ENCODE measurements around the gene BID. TPM values are rescaled to one million over a fixed set of nuclear protein-coding genes. Genes with fewer than 3 reads are reported as not detected.

BID gene
- total and polyA plus RNA-seq, 10 of the 15 experiments (the other 5 are each of a cell fraction or from before 2014, with no cell fraction given), result 7.9 to 241 (median 136) TPM

- DNase-seq (ENCODE audit: low read depth, low spot score) (no peak), ATAC-seq (peak; percentile 13), FAIRE-seq (no peak)
- ChIA-PET RAD21 (ENCODE audit: unreplicated experiment) (interaction anchor here (0.6 to 6.1 kb wide), 16 partner anchors 8 to 1923 kb away, joined by 3 to 29 read pairs (median 3); no protein-coding TSS in a partner anchor), POLR2A (interaction anchor here (0.6 to 3.6 kb wide), 4 partner anchors 9 to 109 kb away, joined by 3 to 32 read pairs (median 6); no protein-coding TSS in a partner anchor), SMC1A (ENCODE audit: uncharacterized antibody, unreplicated experiment) (interaction anchor here (1.1 to 2.6 kb wide), 6 partner anchors 8 to 27 kb away, joined by 3 to 10 read pairs (median 4); no protein-coding TSS in a partner anchor), CTCF (interaction anchor here (0.6 to 5.1 kb wide), 11 partner anchors 12 to 332 kb away, joined by 3 to 47 read pairs (median 6); no protein-coding TSS in a partner anchor)
- Histone ChIP-seq H3K9ac (ENCODE audit: control insufficient read depth, insufficient read depth, low read length) (peak overlapping the region; percentile 84), H2AFZ (ENCODE audit: control insufficient read depth, low read depth, low read length) (no peak overlapping the region), H4K20me1 (ENCODE audit: control insufficient read depth, insufficient read depth) (peaks cover 12% of the 10 kb centered on the region; the same call in 1 of the 2 replicates), H3K4me1 (ENCODE audit: control insufficient read depth, insufficient read depth, low read length) (peaks cover 46% of the 10 kb centered on the region), H3K9me3 (replicated peaks; ENCODE audit: control insufficient read depth, insufficient read depth, low read length) (no peaks in the 10 kb centered on the region), H3K27me3 (replicated peaks in 1 of 2; ENCODE audit: control insufficient read depth in 2 of 2, insufficient read depth in 2 of 2, low read length in 1 of 2) (no peaks in the 10 kb centered on the region), H3K79me2 (ENCODE audit: control insufficient read depth, insufficient read depth, low read length) (peaks cover 62% of the 10 kb centered on the region), H3K36me3 (ENCODE audit: control insufficient read depth in 2 of 2, insufficient read depth in 2 of 2, low read length in 1 of 2) (peaks cover 0 to 6% of the 10 kb centered on the region in 2 experiments; a peak in 2 of 4 replicates), H3K4me2 (ENCODE audit: control insufficient read depth, insufficient read depth) (peak overlapping the region; percentile 70), H3K27ac (ENCODE audit: control insufficient read depth, insufficient read depth) (peak overlapping the region; percentile 69), H3K4me3 (peak overlapping the region; percentile 83)
- BruUV-seq (replicated peaks), result no TSS peak
- WGBS (ENCODE audit: insufficient coverage, insufficient replicate concordance, low lambda C conversion rate, missing lambda C conversion rate), result 5% methylated on average over 18 of the region's 18 CpGs
- in situ Hi-C loops (cut with MboI), result no loop called here
- intact Hi-C loops (cut with micrococcal nuclease; ENCODE audit: unreplicated experiment), result loop anchor here (10.0 kb wide), 1 partner anchor 222 kb away; no protein-coding TSS in a partner anchor
- TF ChIP-seq RB1 (IDR thresholded peaks at IDR 0.05; ENCODE audit: borderline replicate concordance), result no peak
- TF ChIP-seq MAX (IDR thresholded peaks at IDR 0.05; ENCODE audit: low read depth, low read length), result no peak
- no peak for TF ChIP-seq ZSCAN29 (IDR thresholded peaks at IDR 0.05)
- no peak for TF ChIP-seq SP1 (IDR thresholded peaks at IDR 0.05; ENCODE audit: low read depth, low read length)
- TF ChIP-seq STAT1 (conservative IDR thresholded peaks at IDR 0.05), result no peak
- no peak for TF ChIP-seq TCF3 (IDR thresholded peaks at IDR 0.05; ENCODE audit: borderline replicate concordance, insufficient read depth, low read depth, low read length)
- TF ChIP-seq USF1 (IDR thresholded peaks at IDR 0.05; ENCODE audit: borderline replicate concordance, extremely low read length, insufficient read depth, low read depth, low read length), result no peak
- no peak for TF ChIP-seq RBBP5 (conservative IDR thresholded peaks at IDR 0.05)
- TF ChIP-seq MEF2B (IDR thresholded peaks at IDR 0.05; ENCODE audit: partially characterized antibody, poor library complexity, severe bottlenecking), result peak; percentile 44
- TF ChIP-seq EGR1 (IDR thresholded peaks at IDR 0.05; ENCODE audit: borderline replicate concordance in 1 of 2, low read depth in 2 of 2, low read length in 2 of 2), result no peak
- peak in 1 of 2 experiments; percentile 21; a peak in 2 of 4 replicates for TF ChIP-seq IKZF2 (IDR thresholded peaks at IDR 0.05)
- peak; percentile 26; the same call in 1 of the 2 replicates for TF ChIP-seq HDGF (IDR thresholded peaks at IDR 0.05)
- no peak for TF ChIP-seq SKIL (IDR thresholded peaks at IDR 0.05; ENCODE audit: low read depth, poor library complexity, severe bottlenecking)
- TF ChIP-seq SIN3A (IDR thresholded peaks at IDR 0.05; ENCODE audit: low read depth, low read length), result no peak
- peak; percentile 40; the same call in 1 of the 2 replicates for TF ChIP-seq POLR2A (IDR thresholded peaks at IDR 0.05; ENCODE audit: low read depth, low read length)
- peak; percentile 49; the same call in 1 of the 2 replicates for TF ChIP-seq IKZF1 (conservative IDR thresholded peaks at IDR 0.05)
- TF ChIP-seq RAD51 (IDR thresholded peaks at IDR 0.05), result no peak
These were observed 1.2 kb downstream of the BID start for GRCh38 chr22:17772958-17773605.

Measured in GM12878 (cell line).